Breast epithelium (tissue), 3 donors: ENCODE results near the gene PLCXD1.

Source experiments
- POLR2A ChIP-seq: fragments of 450-650 bp; IDR thresholded peaks from one replicate; pipeline ENCODE4 v1.6.1; 2016; ENCODE audit warnings: antibody characterized with exemption, mild to moderate bottlenecking, moderate library complexity
- POLR2AphosphoS5 ChIP-seq, 3 donors: sonication (generic); formaldehyde crosslinking; IDR thresholded peaks; one replicate each; pipeline ENCODE4 v1.6.1; 2017; ENCODE audit warnings: antibody characterized with exemption in 3 of 3
- TF ChIP-seq, protein P1 (sequence below), 3 donors: fragments of 450-650 bp; IDR thresholded peaks; one replicate each; pipeline ENCODE4 v1.5.1; 2016 to 2017; ENCODE audit warnings: antibody characterized with exemption in 3 of 3, mild to moderate bottlenecking in 3 of 3, moderate library complexity in 3 of 3

DNA sequence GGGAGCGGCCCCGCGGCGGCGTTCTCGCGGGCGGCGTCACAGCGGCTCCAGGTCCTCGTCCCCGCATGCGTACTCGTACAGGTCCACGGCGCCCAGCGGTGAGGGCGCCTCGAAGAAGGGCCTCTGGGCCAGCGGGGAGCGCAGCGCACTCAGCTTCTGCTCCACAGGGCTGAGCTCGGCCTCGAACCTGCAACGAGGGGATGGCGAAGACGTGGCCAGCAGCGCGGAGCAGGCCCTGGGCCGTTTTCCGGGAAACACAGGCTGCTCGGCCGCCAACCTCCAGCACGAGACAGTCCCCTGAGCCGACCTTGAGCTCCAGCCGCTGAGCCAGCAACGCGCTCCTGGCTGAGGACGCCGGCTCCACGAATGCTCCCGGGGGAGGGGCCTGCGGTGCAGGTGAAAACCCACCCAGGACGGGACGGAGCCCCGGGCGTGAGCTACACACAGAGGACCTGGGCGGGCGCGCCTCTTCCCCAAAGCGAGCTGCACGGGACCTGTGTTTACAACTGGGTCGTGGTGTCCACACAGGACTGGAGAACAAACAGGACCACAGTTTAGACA lies 53.2 kb downstream of the PLCXD1 start:
- TF ChIP-seq, protein P1, sequence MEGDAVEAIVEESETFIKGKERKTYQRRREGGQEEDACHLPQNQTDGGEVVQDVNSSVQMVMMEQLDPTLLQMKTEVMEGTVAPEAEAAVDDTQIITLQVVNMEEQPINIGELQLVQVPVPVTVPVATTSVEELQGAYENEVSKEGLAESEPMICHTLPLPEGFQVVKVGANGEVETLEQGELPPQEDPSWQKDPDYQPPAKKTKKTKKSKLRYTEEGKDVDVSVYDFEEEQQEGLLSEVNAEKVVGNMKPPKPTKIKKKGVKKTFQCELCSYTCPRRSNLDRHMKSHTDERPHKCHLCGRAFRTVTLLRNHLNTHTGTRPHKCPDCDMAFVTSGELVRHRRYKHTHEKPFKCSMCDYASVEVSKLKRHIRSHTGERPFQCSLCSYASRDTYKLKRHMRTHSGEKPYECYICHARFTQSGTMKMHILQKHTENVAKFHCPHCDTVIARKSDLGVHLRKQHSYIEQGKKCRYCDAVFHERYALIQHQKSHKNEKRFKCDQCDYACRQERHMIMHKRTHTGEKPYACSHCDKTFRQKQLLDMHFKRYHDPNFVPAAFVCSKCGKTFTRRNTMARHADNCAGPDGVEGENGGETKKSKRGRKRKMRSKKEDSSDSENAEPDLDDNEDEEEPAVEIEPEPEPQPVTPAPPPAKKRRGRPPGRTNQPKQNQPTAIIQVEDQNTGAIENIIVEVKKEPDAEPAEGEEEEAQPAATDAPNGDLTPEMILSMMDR (IDR thresholded peaks at IDR 0.05) = no peak
- no peak for TF ChIP-seq POLR2AphosphoS5 (IDR thresholded peaks at IDR 0.05)
- no peak for TF ChIP-seq POLR2A
